NCI-H446 treated with DMSO at 0.1 percent for 48 hours (cell line): ENCODE data around the gene SRD5A3.
"Not testable (repeated sequence)": the region's sequence is repeated elsewhere in the genome, so short reads cannot be mapped to it uniquely, and the experiment has no call there.

ENCODE experiments used
- DNase-seq: peaks from one replicate; lab custom pipeline; 2025; lab: John Stamatoyannopoulos, UW

SRD5A3 gene

DNA sequence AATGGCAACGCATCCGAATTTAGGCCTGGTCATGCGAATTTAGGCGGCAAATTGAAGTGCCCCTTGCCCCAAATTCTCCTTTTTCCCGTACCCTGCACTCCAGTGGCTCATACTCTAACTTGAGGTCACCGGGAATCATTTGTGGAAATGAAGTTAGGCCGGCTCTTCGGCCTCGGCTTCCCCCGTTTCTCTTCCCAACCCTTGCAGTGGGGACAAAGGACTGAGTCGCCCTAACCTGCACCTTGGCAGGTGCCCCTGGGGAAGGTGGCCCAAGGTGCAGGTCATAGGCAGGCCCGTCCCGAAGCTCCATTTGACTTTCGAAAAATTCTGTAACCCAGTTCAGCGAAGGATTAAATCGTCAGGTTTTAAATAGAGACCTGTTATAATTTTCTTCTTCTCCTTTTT is 811 bp downstream of the SRD5A3 start:
- no peak for DNase-seq

DNA sequence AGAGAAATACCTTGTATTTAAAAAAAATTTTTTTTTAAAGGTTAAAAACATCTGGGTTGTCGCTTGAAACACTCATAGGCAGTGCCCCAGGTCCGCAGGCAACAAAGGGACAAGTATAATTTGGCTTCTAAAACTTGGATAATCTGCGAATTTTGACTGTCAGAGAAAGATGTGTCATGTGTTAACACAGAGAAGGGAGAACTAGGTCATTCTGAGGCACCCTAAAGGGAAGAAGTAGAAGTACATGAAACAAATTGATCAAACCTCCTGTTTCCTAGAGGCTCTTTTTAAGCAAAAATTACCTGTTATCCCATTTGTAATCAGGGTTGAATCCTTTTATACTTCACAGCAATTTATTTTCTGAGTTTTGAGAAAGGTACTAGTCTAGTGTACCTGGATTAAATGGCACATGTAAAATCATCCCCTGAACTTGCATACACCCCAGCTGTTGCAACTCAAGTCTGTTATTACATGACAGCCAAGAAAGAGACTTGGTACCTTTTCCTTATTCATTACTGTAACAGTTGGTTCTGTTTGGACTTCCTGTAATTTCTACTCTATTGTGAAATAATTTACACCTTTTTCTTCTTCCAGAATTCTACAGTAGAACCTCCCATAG is 1.7 kb downstream of the SRD5A3 start:
- DNase-seq, result no peak

DNA sequence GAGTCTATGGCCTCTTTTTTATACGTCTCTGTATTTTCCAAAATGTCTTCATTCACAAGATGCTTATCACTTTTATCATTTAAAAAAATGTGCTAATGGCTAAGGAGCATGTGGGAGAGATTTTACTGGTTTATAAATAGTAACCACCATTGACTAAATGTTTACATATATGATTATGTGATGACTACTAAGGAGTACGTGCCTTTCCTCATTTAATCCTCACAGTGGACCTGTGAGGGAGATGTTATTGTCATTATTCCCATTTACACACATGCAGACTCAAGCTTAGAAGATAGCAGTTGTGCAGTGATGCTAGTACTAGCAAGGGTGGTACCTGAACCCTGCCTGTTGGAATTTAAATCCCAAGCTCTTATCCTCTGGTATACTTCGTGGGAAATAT is 2.4 kb downstream of the SRD5A3 start:
- DNase-seq, result no peak

DNA sequence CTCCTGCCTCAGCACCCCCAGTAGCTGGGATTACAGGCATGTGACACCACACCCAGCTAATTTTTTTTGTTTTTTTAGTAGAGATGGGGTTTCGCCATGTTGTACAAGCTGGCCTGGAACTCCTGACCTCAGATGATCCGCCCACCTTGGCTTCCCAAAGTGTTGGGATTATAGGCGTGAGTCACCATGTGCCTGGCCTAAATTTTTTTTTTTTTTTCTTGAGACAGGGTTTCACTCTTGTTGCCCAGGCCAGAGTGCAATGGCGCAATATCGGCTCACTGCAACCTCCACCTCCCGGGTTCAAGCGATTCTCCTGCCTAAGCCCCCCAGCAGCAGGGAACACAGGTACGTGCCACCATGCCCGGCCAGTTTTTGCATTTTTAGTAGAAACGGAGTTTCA is 4.8 kb downstream of the SRD5A3 start:
- DNase-seq, result not testable (repeated sequence)

DNA sequence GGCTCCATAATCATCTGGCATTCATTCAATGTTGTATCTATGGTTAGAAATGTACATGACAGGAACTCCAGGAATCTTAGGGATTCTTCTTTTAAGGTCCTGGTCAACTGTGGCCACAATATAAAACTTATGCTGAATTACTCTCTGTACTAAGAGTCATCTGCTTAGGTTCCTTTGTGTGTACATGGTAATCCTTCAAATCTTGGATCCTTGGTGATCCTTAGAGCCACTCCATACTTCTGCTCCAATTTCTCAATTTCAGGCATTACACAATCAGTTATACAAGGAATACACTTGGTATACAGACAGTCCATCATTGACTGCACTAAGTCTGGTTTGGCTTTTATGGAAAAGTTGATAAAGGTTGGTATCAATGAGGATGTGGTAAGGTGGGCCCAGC is 5.8 kb downstream of the SRD5A3 start:
- no peak for DNase-seq

- no peak for DNase-seq
These were observed 6.7 kb downstream of the SRD5A3 start for GRCh38 chr4:55352726-55353125.

DNA sequence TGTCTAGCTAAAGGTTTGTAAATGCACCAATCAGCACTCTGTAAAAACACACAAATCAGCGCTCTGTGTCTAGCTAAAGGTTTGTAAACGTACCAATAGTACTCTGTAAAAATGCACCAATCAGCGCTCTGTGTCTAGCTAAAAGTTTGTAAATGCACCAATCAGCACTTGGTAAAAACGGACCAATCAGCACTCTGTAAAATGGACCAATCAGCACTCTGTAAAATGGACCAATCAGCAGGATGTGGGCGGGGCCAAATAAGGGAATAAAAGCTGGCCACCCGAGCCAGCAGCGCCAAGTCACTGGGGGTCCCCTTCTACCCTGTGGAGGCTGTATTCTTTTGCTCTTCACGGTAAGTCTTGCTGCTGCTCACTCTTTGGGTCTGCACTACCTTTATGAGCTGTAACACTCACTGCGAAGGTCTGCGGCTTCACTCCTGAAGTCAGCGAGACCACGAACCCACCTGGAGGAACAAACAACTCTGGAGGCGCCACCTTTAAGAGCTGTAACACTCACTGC is 7.2 kb downstream of the SRD5A3 start:
- not testable (repeated sequence) for DNase-seq

GRCh38 chr4:55354648-55355047 is 8.6 kb downstream of the SRD5A3 start:
- DNase-seq, result no peak

DNA sequence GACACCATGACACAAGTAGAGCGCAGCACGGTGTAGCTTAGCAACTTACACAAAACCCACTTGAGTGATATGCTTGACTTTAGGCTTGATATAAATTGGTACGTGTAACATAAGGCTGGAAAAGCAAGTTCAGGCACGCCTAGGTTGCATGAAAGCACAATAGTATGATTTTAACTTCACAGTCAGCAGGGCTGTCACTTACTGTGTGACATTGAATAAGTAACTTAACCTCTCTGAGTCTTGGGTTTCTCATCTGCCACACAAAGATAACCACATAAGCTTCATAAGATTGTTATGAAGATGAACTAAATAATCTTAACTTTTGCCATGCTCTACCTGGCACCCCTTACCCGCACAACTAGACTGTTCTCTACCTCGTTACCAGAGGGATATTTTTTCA is 9.5 kb downstream of the SRD5A3 start:
- DNase-seq, result no peak

- DNase-seq, result no peak
These were observed 11.0 kb downstream of the SRD5A3 start for GRCh38 chr4:55356991-55357461.

GRCh38 chr4:55358246-55358645 is 12.2 kb downstream of the SRD5A3 start:
- no peak for DNase-seq

DNA sequence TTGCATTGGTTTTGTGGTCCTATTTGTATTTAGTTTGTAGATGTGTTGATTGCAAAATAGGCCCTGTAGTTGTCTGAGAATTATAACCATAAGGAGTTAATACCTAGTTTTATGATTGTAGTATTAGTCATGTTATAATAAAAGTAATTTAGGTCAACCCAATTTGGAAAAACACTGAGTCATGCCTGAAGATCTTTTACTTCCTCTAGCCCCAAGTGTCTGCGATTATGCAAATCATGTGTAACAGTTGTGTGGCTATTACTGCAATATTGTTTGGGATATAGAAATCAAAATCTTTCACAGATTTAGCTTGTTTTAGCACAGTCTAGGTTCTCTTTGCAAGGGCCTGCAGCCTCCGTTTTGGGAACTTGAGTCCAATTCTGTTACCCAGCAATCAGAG is 12.6 kb downstream of the SRD5A3 start:
- DNase-seq, result no peak

- no peak for DNase-seq
These were observed 13.4 kb downstream of the SRD5A3 start for GRCh38 chr4:55359397-55359916.

GRCh38 chr4:55362938-55363337 is 16.9 kb downstream of the SRD5A3 start:
- not testable (repeated sequence) for DNase-seq

DNA sequence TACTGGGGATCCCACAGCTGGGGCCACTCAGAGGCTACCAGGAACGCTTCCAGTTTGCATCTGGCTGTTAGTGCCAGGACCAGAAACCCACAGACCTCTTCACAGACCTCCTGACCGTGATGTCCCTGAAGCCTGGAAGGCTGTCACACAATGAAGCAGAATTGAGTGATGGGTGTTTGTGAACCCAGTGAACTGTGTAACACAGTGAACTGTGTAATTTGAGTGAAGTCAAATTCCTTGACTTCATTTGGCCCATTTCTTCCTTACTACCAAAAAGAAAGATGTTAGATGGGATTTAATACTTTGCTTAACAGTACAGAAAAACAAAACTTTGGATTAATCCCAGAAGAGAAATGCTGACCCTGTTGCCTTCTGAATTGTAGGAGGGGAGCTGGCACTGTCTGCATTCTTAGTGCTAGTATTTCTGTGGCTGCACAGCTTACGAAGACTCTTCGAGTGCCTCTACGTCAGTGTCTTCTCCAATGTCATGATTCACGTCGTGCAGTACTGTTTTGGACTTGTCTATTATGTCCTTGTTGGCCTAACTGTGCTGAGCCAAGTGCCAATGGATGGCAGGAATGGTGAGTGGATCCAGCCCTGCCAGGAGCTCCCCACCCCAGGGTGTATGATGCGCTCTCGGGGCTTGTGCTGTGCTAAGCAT is 17.8 kb downstream of the SRD5A3 start:
- DNase-seq, result no peak

DNA sequence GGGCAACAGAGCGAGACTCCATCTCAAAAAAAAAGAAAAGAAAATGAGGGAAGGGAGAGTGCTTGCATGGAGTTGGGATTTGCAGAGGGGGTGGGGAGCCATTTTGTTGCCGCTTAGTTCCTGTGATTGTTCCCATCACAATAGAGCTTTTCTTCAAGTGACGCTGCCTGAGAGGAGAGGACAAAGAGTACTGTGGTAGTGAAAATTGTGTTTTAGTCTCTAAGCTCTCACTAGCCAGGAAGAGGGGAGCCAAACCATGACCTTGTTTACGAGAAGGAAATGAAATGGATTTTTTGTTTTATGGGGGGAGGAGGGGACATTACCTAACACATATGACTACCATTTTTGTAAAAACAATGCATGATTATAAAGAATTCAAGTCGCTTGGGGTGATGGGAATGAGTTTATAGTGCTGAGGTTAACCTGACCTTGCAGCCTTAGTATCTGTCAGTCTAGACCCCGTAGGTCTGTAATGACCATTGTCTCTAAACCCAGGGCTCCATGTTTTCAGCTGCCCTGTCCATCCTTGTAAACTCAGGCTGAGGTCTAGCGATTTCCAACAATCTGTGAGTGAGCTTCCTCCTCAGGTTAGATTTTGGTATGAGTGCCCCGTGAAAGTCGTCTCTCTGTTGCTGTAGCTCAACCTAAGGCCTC is 18.8 kb downstream of the SRD5A3 start:
- no peak for DNase-seq

DNA sequence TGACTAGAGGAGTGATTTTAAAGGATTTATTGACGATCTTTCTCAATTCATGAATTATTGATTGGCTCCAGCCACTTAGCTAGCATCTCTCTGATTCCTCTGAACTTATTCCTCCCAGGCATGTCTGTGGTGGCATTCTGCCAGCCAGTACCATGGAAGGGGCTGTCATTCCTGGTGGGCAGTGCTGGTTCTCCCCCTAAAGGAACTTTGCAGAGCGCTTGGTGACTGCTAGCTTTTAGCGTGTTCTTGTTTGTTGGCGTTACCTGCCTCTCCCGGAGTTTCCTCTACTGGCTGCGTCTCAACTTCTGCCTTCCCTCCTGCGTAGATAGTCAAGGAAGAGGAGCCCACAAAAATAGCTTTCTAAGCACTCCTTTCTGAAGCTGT is 19.3 kb downstream of the SRD5A3 start:
- no peak for DNase-seq

GRCh38 chr4:55366621-55367020 is 20.6 kb downstream of the SRD5A3 start:
- no peak for DNase-seq

DNA sequence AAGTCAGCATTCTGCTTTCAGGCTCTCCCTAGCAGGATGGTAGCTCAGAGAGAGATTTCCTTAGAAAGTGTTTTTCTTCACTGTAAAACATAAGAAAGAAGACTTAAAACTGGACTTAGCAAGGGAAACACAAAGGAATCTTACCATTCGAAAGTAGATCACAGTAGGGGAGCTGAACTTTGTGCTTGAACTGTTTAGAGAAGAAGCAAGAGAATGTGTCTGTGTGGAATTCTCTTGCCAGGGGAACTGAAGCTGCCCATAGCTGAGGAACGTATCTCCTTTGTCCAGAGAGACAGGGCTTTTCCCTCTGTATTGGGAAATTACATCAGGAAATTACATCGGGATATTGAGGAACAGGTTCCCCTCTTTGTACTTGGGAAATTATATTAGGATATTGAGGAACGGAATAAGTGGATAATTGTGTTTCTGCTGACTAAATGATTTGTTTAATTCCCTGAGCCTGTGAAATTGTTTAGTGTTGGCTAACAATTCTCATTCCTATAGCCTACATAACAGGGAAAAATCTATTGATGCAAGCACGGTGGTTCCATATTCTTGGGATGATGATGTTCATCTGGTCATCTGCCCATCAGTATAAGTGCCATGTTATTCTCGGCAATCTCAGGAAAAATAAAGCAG is 21.2 kb downstream of the SRD5A3 start:
- no peak for DNase-seq

GRCh38 chr4:55369968-55370367 is 23.9 kb downstream of the SRD5A3 start:
- no peak for DNase-seq

DNA sequence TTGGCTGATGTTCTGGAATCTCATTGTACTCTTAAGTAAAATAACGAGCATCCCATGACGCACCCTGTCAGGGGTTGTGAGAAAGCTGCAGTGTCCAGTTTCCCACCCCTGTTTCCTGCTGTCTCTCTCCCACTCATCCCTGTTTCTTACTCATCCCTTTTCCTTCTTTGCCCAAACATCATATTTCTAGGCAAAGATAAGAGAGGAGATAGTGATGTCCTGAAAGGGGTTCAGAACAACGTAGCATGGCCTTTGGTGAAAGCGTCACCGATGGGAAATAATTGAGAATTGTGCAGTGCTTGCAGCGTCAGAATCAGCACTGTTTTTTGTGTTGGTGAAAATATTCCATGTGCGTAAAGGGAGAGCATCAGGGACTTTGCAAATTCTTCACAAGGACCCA is 26.2 kb downstream of the SRD5A3 start:
- DNase-seq, result no peak

GRCh38 chr4:55373461-55373860 is 27.4 kb downstream of the SRD5A3 start:
- DNase-seq, result no peak

- no peak for DNase-seq
These were observed 30.7 kb downstream of the SRD5A3 start for GRCh38 chr4:55376698-55377097.
